Muscle layer of duodenum (tissue), 2 donors: ENCODE measurements around the gene FAM53B.
A peak's percentile ranks its signal among the peaks of the same experiment; 100 is the strongest.

ENCODE experiments used
- H3K27ac ChIP-seq: one replicate; pipeline ENCODE4 v1.7.0; 2013; ENCODE audit warnings: mild to moderate bottlenecking, low read length
- H3K27me3 ChIP-seq: one replicate; pipeline ENCODE4 v1.7.0; 2013; ENCODE audit warnings: low read depth, mild to moderate bottlenecking, control low read depth, low read length
- H3K36me3 ChIP-seq, 2 donors: one replicate each; pipeline ENCODE4 v1.7.0; 2013; ENCODE audit warnings: low read length in 2 of 2, control low read depth in 1 of 2, mild to moderate bottlenecking in 1 of 2; ENCODE audit not compliant: insufficient read depth in 2 of 2, control insufficient read depth in 1 of 2
- H3K4me1 ChIP-seq, 2 donors: one replicate each; pipeline ENCODE4 v1.7.0; 2013; ENCODE audit warnings: low read length in 2 of 2, mild to moderate bottlenecking in 2 of 2, control low read depth in 1 of 2, moderate library complexity in 1 of 2; ENCODE audit not compliant: insufficient read depth in 2 of 2, control insufficient read depth in 1 of 2
- H3K4me3 ChIP-seq, 2 donors: one replicate each; pipeline ENCODE4 v1.7.0; 2013; ENCODE audit warnings: low read length in 2 of 2, low read depth in 1 of 2, mild to moderate bottlenecking in 1 of 2
- H3K9me3 ChIP-seq, 2 donors: one replicate each; pipeline ENCODE4 v1.7.0; 2013; ENCODE audit warnings: low read length in 2 of 2, control low read depth in 1 of 2, mild to moderate bottlenecking in 1 of 2; ENCODE audit not compliant: control insufficient read depth in 1 of 2
- donor health status: healthy.

The FAM53B gene

DNA sequence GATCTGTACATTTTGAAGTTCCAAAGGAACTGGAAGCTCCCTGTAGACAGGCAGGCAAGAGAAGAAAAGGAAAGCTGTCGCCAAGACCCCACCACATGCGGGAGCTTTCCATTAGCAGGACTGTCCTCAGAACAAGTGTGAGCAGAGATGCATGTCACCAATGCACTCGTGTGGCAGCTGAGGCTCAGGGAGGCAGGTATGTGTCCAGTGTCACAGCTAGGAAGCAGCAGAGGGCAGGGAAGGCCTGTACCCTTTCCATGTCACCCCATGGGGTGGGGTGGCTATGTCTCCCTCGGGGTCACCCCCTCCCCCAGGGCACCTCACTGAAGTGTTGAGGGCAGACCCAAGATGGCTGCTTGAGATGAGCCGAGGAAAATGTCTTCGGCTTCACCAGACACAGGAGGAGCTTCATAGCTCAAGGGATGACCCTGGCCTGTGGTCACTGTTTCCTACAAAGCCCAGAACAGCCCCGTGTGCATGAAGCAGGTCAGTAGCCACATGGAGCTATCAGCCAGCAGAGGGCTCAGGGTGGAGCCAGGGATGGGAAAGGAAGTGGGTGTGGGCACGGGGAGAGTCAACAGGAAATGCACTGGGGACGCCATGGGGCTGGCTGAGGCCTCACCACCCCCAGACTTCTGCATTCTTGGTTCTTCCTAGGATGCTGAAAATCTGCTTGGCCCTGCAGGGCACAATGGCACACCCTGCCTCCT lies 96.6 kb downstream of the FAM53B start:
- H3K27me3 ChIP-seq, result no peaks in the 10 kb centered on the region
- no peaks in the 10 kb centered on the region for H3K9me3 ChIP-seq
- peak overlapping the region in 1 of 2 donors; percentile 22 for H3K4me3 ChIP-seq
- H3K27ac ChIP-seq, result peak overlapping the region; percentile 74
- H3K4me1 ChIP-seq, result peaks cover 51 to 72% of the 10 kb centered on the region in 2 donors
- no peaks in the 10 kb centered on the region for H3K36me3 ChIP-seq

DNA sequence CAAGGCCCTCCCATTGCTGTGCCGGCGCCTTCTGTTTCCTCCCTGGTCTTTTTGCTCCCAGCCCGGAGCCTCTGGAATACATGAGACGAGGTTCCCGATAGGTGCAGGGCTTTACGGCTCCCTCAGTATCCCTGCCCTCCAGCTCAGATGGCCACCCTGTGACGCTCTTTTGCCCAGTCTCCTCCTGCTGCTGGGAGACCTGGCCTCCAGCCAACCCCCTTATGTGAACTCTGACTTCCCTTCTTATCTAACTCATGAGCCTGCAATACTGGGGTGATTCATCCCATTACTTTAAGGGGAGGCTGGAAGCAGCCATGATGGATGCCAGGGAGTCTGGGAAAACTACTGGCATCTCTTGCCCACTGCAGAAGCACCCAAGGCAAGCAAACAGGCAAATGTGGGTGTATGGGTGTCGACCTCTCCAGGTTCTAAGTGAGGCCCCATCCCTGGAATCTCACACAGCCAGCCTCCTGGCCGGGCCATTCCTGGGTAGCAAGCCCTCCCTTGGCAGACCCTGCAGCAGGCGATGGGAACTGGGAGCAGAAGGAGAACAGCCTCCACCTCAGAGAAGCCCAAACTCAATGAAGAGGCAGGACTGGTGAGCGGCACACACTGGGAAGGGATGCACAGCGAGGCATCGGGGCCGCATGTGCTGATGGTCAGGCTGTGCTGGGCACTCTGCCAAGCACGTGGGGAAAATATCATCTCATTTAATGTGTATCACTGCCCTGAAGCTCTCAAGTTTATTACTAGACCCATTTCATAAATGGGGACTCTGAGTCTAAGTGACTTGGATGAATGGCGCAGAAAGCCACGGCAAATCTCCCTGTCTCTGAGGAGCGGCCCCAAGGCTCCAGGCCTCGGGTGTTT lies 97.5 kb downstream of the FAM53B start:
- peak overlapping the region; percentile 74 for H3K27ac ChIP-seq
- peak overlapping the region in 1 of 2 donors; percentile 22 for H3K4me3 ChIP-seq
- H3K27me3 ChIP-seq, result no peaks in the 10 kb centered on the region
- peaks cover 0 to 4% of the 10 kb centered on the region in 2 donors for H3K36me3 ChIP-seq
- no peaks in the 10 kb centered on the region for H3K9me3 ChIP-seq
- H3K4me1 ChIP-seq, result peaks cover 56 to 80% of the 10 kb centered on the region in 2 donors

DNA sequence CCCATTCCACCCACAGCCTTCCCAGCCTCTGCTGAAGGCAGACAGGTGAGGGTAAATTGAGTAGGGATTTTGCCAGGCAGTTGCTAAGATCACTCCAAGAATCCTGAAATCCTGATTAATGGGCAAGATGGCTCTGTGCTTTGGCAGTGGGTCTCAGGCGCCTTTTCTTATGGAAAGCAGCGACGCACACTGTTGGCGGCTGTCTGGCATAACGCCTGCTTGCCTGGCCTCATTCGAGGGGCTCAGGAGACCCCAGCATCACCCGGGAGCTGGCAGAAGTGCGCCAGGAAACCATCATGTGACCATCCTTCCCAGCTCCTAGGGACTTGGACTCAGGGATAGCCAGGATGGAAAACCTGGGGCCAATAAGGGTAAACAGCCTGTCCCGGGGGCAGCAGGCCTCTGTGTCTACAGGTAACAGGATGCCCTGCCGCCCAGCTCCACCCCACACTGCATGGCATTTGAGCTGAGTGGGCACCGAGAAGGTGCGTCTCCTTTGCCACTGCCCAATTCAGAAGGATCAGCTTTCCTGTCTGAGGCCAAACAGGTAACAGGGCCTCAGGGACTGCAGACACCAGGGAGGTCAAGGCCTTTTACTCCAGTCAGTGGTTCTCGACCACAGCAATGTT lies 98.6 kb downstream of the FAM53B start:
- Histone ChIP-seq H3K4me3 (peak overlapping the region in 1 of 2 donors; percentile 22), H3K27ac (peak overlapping the region; percentile 74), H3K36me3 (peaks cover 0 to 4% of the 10 kb centered on the region in 2 donors), H3K9me3 (no peaks in the 10 kb centered on the region), H3K4me1 (peaks cover 66 to 82% of the 10 kb centered on the region in 2 donors), H3K27me3 (no peaks in the 10 kb centered on the region)

DNA sequence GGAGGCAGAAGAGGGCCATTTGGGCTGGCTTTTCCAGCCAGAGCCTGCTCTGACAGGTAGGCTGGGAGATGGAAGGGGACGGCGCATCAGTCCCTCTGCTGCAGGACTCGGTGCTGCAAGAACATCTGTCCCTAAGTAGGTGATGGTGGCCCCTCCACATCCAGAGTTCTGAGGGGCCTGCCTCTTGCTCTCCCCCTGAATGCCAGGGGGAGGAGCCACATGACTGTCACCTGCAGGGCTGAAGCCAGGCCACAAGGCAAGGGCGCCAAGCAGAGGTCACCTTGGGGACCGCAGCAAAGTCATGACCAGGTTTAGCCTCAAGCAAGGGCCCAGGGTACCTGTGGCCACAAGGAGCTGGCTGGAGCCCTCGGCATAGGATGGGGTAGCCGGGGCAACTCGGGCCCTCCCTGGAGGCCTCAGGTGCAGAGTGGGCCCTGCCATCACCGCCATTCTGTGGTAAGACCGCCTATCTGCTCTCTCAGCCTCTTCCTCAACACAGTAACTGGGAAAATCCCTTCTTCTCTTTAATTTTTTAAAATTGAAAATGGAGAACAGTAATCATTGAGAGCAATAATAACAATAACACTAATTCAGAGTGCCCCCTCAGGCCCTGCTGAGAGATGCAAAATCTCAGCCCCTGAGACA lies 99.3 kb downstream of the FAM53B start:
- Histone ChIP-seq H3K27ac (no peak overlapping the region), H3K4me1 (peaks cover 62 to 85% of the 10 kb centered on the region in 2 donors)

DNA sequence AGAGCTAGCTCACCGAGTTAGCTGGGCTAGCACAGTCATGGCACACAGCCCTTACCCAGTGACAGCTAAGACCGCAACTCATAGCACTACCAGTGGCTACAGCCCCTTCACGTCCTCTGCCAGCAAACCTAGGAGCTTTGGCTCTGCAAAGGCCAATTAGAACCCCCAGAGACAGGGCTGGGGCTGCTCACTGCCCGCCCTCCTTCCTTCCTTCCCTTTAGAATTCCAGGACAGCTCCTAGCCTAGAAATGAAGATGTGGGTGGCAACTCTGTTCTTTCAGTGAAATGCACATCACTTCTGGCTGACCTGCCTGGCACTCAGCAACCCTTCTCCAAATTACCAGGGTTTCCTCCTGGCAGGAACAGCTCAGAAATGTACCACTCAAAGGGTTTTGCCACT lies 99.9 kb downstream of the FAM53B start:
- peaks cover 0 to 4% of the 10 kb centered on the region in 2 donors for H3K36me3 ChIP-seq
- peaks cover 55 to 82% of the 10 kb centered on the region in 2 donors for H3K4me1 ChIP-seq
- H3K9me3 ChIP-seq, result no peaks in the 10 kb centered on the region
- no peaks in the 10 kb centered on the region for H3K27me3 ChIP-seq
- no peak overlapping the region for H3K27ac ChIP-seq
- no peak overlapping the region for H3K4me3 ChIP-seq

More for the DNA sequence above, 99.3 kb downstream of the FAM53B start:
- no peak overlapping the region for H3K4me3 ChIP-seq
- no peaks in the 10 kb centered on the region for H3K9me3 ChIP-seq
- peaks cover 0 to 4% of the 10 kb centered on the region in 2 donors for H3K36me3 ChIP-seq
- no peaks in the 10 kb centered on the region for H3K27me3 ChIP-seq

DNA sequence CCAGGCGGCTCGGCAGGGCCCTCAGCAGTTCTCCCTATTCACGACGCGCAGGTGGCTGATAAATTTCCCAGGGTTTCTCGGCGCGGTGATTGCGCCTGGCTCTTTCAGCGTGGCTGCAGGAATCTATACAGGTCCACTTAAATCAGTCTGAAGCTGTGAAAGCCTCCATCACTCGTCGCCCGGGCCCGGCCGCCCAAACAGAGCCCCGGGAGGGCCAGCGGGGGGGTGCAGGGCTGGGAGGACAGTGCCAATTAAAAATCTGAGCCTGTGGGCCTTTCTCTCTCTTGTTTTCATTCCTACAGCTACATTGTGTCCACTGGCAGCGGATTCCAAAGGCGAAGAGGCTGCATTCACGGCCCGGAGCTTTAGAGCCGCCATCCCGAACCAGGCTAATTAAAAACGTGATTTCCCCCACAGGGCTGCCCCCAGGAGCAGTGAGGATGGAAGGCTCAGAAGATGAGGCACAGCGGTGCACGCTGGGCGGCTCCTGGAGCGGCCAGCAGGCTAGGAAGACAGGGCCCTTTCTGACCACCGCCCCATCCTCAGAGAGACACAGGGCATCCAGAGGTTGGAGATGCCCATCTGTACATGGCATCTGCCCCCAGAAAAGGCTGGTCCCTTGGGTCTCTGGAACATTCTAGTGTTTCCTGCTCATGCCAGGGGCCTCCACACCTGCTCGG lies 100.7 kb downstream of the FAM53B start:
- no peak overlapping the region for H3K4me3 ChIP-seq
- no peak overlapping the region for H3K27ac ChIP-seq
- H3K27me3 ChIP-seq, result no peaks in the 10 kb centered on the region
- H3K9me3 ChIP-seq, result no peaks in the 10 kb centered on the region
- peaks cover 48 to 80% of the 10 kb centered on the region in 2 donors for H3K4me1 ChIP-seq
- H3K36me3 ChIP-seq, result peaks cover 0 to 4% of the 10 kb centered on the region in 2 donors

DNA sequence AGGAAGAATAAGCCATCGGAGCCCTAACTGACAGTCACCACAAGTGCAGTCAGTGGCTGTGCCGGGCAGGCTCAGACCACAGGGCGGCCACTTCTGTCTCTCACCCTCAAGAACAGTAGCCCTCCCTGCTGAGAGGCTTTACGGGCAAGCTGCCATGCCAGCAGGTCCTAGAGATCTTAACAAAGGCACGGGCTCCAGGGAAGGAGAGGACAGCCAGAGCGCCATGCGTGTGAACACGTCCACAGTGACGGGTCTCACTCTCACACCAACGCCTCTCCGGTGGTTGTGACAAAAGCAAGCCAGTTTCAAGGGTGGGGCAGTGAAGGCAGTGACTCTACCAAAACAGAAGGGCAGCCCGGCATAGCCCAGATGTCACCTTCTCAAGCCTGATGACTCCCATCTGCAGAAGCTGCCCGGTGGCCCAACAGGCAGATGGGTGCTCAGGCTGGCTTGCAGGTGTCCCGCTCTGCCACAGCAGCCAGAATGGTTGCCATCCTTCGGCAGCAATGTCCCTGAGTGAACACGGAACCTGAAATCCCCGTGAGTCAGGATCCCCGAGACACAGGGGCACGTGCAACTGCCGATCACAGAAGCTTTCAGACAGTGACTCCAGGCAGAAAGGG lies 102.0 kb downstream of the FAM53B start:
- no peaks in the 10 kb centered on the region for H3K9me3 ChIP-seq
- H3K4me3 ChIP-seq, result no peak overlapping the region
- H3K36me3 ChIP-seq, result peaks cover 0 to 4% of the 10 kb centered on the region in 2 donors
- H3K27me3 ChIP-seq, result no peaks in the 10 kb centered on the region
- peak overlapping the region; percentile 65 for H3K27ac ChIP-seq
- peaks cover 35 to 70% of the 10 kb centered on the region in 2 donors for H3K4me1 ChIP-seq

DNA sequence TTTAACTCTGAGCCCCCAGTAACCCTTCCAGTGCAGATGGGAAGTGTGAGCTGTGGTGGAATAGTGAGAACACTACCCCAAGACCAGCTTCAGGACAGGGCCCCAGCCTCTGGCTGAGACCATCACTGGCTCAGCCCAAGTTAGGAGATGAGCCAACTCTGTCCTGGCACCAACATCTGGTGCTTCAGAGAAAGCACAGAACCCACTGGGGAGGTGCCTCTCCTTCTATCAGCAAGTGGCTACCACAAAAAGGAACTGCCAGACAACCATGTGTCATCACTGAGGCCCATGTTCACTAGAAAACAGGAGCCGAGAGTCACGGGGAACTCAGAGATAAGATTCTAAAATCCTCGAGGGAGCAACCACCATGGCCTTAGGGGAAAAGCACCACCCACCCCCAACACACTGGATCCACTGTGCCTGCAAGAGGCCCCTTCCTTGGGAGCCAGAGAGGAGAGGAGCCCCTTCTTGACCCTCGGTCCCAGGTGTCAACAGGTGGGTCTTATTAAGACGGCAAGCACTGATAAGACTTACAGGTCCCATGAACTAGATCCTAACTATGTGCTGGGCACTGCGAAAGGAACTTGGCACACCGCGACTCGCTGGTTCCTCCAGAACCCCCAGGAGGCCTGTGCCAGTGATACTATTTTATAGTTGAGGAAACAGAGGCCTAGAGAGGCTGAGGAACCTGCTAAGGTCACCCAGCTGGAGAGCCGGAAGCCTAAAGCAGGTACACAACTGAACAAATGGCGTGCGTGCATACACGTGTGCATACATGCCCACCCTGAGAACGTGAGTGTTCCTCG lies 102.7 kb downstream of the FAM53B start:
- peak overlapping the region; percentile 65 for H3K27ac ChIP-seq
- peak overlapping the region in 1 of 2 donors; percentile 16 for H3K4me3 ChIP-seq
- H3K4me1 ChIP-seq, result peaks cover 28 to 63% of the 10 kb centered on the region in 2 donors
- peaks cover 0 to 4% of the 10 kb centered on the region in 2 donors for H3K36me3 ChIP-seq
- H3K27me3 ChIP-seq, result no peaks in the 10 kb centered on the region
- H3K9me3 ChIP-seq, result no peaks in the 10 kb centered on the region

DNA sequence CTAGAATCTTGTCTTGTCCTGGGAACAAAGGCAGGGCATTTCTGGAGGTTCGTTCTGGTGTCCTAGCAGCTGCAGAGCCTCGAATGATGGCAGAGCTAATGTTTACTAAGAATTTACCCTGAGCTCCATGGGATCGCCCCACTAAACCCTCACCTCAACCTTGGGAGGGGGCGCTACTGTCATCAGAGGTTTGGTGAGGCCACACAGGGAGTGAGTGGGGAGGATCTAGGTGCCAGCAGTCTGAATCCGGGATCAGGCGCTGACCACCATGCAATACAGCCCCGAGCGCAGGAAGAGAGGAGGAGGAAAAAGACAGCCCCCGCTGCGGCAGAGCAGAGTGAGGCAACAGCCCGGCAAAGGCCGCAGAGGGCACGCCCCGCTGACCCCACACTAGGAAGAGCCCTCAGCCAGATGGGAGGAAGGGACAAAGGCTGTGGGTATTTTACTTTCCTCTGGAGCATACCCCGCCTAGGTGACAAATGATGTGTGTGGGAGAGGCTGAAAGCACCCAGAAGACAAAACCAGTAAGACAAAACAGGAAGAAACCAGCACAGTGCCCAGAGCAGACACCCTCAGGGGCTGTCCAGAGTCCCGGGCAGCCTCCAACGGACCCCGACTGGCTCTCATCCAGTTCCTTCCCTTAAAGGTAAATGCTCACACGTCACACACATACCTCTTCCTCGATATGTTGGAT lies 103.5 kb downstream of the FAM53B start:
- peak overlapping the region; percentile 65 for H3K27ac ChIP-seq
- peaks cover 20 to 55% of the 10 kb centered on the region in 2 donors for H3K4me1 ChIP-seq

More for the DNA sequence above, 103.5 kb downstream of the FAM53B start:
- no peaks in the 10 kb centered on the region for H3K27me3 ChIP-seq
- peaks cover 0 to 4% of the 10 kb centered on the region in 2 donors for H3K36me3 ChIP-seq
- no peaks in the 10 kb centered on the region for H3K9me3 ChIP-seq
- H3K4me3 ChIP-seq, result peak overlapping the region in 1 of 2 donors; percentile 16
